ENCODE measurements around the gene CCDC57.

GRCh38 chr17:82248815-82249674 is 36.4 kb upstream of the CCDC57 start:
- TF ChIP-seq CTCF (optimal IDR thresholded peaks at IDR 0.05 in 1 of 3, IDR thresholded peaks at IDR 0.05 in 1 of 3, conservative IDR thresholded peaks at IDR 0.05 in 1 of 3; ENCODE audit: extremely low read depth in 1 of 3, insufficient read depth in 2 of 3, low read length in 3 of 3) (no peak), EZH2 (IDR thresholded peaks at IDR 0.05; ENCODE audit: low read length) (no peak)

All from keratinocyte (primary cell).